DOHH2 (cell line): Measurements from ENCODE around the gene TXNRD2.

Source experiments
- EZH2phosphoT487 ChIP-seq: fragments of 200-600 bp; sonication (generic); IDR thresholded peaks from 2 replicates; pipeline ENCODE4 v1.6.1; 2017; ENCODE audit warnings: borderline replicate concordance, mild to moderate bottlenecking, antibody characterized with exemption, low read length, moderate library complexity, mixed read lengths
- TF ChIP-seq, protein P1 (sequence below): fragments of 200-600 bp; sonication (generic); IDR thresholded peaks from one replicate; pipeline ENCODE4 v1.5.1; 2014; ENCODE audit warnings: antibody characterized with exemption, mild to moderate bottlenecking, low read depth, low read length; ENCODE audit not compliant: poor library complexity, severe bottlenecking

DNA sequence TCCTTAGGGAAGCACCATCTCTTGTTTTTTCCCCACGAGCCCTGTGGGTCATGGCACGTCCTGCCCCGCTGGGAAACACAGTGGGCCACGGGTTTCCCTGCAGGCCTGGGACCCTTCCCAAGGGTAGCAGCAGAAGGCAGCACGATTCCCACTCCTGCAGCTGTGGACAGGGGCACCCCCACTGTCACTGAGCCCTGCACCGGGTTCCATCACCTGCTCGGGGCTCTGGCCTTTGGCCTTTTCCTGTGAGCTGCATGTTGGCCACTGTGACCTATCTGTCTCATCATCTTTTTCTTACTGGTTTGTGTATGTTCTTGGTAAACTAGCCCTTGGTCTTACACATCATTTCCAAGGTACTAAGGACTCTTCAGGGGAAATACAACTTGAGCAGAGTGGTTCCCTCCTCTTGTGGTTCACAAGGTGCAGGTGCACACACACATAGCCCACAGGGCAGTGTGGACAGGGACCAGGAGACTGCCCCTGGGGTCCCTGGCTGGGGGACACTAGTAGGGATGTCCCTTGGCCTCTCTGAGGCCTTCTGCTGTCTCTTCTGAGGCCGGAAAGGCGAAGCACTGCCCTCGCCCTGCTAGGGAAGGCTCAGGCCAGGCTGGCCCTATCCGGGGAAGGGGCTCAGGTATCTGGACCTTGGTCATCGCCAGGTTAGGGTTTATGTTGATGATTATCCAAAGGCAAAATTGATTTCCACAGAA is 19.0 kb upstream of the TXNRD2 start:
- TF ChIP-seq, protein P1, sequence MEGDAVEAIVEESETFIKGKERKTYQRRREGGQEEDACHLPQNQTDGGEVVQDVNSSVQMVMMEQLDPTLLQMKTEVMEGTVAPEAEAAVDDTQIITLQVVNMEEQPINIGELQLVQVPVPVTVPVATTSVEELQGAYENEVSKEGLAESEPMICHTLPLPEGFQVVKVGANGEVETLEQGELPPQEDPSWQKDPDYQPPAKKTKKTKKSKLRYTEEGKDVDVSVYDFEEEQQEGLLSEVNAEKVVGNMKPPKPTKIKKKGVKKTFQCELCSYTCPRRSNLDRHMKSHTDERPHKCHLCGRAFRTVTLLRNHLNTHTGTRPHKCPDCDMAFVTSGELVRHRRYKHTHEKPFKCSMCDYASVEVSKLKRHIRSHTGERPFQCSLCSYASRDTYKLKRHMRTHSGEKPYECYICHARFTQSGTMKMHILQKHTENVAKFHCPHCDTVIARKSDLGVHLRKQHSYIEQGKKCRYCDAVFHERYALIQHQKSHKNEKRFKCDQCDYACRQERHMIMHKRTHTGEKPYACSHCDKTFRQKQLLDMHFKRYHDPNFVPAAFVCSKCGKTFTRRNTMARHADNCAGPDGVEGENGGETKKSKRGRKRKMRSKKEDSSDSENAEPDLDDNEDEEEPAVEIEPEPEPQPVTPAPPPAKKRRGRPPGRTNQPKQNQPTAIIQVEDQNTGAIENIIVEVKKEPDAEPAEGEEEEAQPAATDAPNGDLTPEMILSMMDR = no peak
- TF ChIP-seq EZH2phosphoT487 = no peak
